H9 (cell line): ENCODE results near the gene BBX. TPM values are rescaled to one million over a fixed set of nuclear protein-coding genes. Genes with fewer than 3 reads are reported as not detected.

Experiments used
- DNase-seq: peaks from one replicate; pipeline ENCODE4 v3.0.0-alpha.2; 2017
- H2AFZ ChIP-seq: one replicate; pipeline ENCODE4 v1.6.1; 2013; ENCODE audit warnings: mild to moderate bottlenecking, low read length, control low read depth, moderate library complexity
- H2AK5ac ChIP-seq: 2 replicates; pipeline ENCODE4 v1.6.1; 2013; ENCODE audit warnings: low read length, control low read depth, mixed read lengths; ENCODE audit not compliant: insufficient read length
- H2BK120ac ChIP-seq: one replicate; pipeline ENCODE4 v1.6.1; 2013; ENCODE audit warnings: low read depth, mild to moderate bottlenecking, low read length, control low read depth, inconsistent platforms; ENCODE audit not compliant: poor library complexity, severe bottlenecking
- H2BK12ac ChIP-seq: 2 replicates; pipeline ENCODE4 v1.6.1; 2013; ENCODE audit warnings: low read length, control low read depth, mixed read lengths, low read depth; ENCODE audit not compliant: insufficient read length
- H2BK15ac ChIP-seq: 2 replicates; pipeline ENCODE4 v1.6.1; 2013; ENCODE audit warnings: low read depth, low read length, control low read depth
- H2BK20ac ChIP-seq: one replicate; pipeline ENCODE4 v1.6.1; 2013; ENCODE audit warnings: low read depth, mild to moderate bottlenecking, low read length, control low read depth, inconsistent platforms; ENCODE audit not compliant: poor library complexity, severe bottlenecking
- H2BK5ac ChIP-seq: 2 replicates; pipeline ENCODE4 v1.6.1; 2013; ENCODE audit warnings: low read length, control low read depth, mixed read lengths; ENCODE audit not compliant: insufficient read length
- H3K14ac ChIP-seq: 2 replicates; pipeline ENCODE4 v1.6.1; 2013; ENCODE audit warnings: low read length, control low read depth; ENCODE audit not compliant: insufficient read depth
- H3K18ac ChIP-seq: 2 replicates; pipeline ENCODE4 v1.6.1; 2013; ENCODE audit warnings: low read depth, mild to moderate bottlenecking, mixed read lengths, low read length, control low read depth; ENCODE audit not compliant: insufficient read length
- H3K23ac ChIP-seq: 2 replicates; pipeline ENCODE4 v1.6.1; 2013; ENCODE audit warnings: low read length, control low read depth, mixed read lengths, low read depth; ENCODE audit not compliant: insufficient read length
- H3K23me2 ChIP-seq: 2 replicates; pipeline ENCODE4 v1.6.1; 2013; ENCODE audit warnings: low read depth, mild to moderate bottlenecking, mixed read lengths, low read length, control low read depth; ENCODE audit not compliant: insufficient read length, poor library complexity, severe bottlenecking
- H3K27ac ChIP-seq: 2 replicates; pipeline ENCODE4 v1.5.1; 2013; ENCODE audit warnings: low read length, control low read depth, mixed read lengths, low read depth; ENCODE audit not compliant: insufficient read length
- H3K27me3 ChIP-seq: 2 replicates; pipeline ENCODE4 v1.6.1; 2013; ENCODE audit warnings: low read length, control low read depth, inconsistent platforms; ENCODE audit not compliant: insufficient read depth
- H3K4ac ChIP-seq: 2 replicates; pipeline ENCODE4 v1.6.1; 2013; ENCODE audit warnings: low read depth, mild to moderate bottlenecking, control low read depth, inconsistent platforms, low read length, moderate library complexity
- H3K4me1 ChIP-seq: 2 replicates; pipeline ENCODE4 v1.6.1; 2013; ENCODE audit warnings: low read length, control low read depth, inconsistent platforms; ENCODE audit not compliant: insufficient read depth
- H3K4me2 ChIP-seq: 2 replicates; pipeline ENCODE4 v1.6.1; 2013; ENCODE audit warnings: low read length, control low read depth, mixed read lengths; ENCODE audit not compliant: insufficient read length, insufficient read depth
- H3K56ac ChIP-seq: 2 replicates; pipeline ENCODE4 v1.6.1; 2013; ENCODE audit warnings: low read depth, mild to moderate bottlenecking, mixed read lengths, low read length, control low read depth; ENCODE audit not compliant: insufficient read length
- H3K79me1 ChIP-seq: 2 replicates; pipeline ENCODE4 v1.6.1; 2013; ENCODE audit warnings: low read depth, mild to moderate bottlenecking, moderate library complexity, low read length, control low read depth, inconsistent platforms; ENCODE audit not compliant: insufficient read depth, poor library complexity, severe bottlenecking
- H3K79me2 ChIP-seq: 2 replicates; pipeline ENCODE4 v1.6.1; 2013; ENCODE audit warnings: low read length, control low read depth, inconsistent platforms; ENCODE audit not compliant: insufficient read depth
- H3K9ac ChIP-seq: 2 replicates; pipeline ENCODE4 v1.6.1; 2013; ENCODE audit warnings: low read length, control low read depth, mixed read lengths; ENCODE audit not compliant: insufficient read length; ENCODE audit errors: extremely low read depth
- H3K9me3 ChIP-seq: one replicate; pipeline ENCODE4 v1.6.1; 2013; ENCODE audit warnings: low read depth, low read length, inconsistent platforms; ENCODE audit not compliant: control insufficient read depth
- H3T11ph ChIP-seq: one replicate; pipeline ENCODE4 v1.6.1; 2013; ENCODE audit warnings: mild to moderate bottlenecking, low read length, control low read depth, inconsistent platforms
- H4K20me1 ChIP-seq: one replicate; pipeline ENCODE4 v1.6.1; 2013; ENCODE audit not compliant: control insufficient read depth, insufficient read length, insufficient read depth
- H4K5ac ChIP-seq: 2 replicates; pipeline ENCODE4 v1.6.1; 2013; ENCODE audit warnings: low read depth, mild to moderate bottlenecking, mixed read lengths, low read length, control low read depth; ENCODE audit not compliant: insufficient read length
- H4K8ac ChIP-seq: replicated peaks from 2 replicates; pipeline ENCODE4 v1.6.1; 2013; ENCODE audit warnings: low read length, control low read depth, mixed read lengths, low read depth; ENCODE audit not compliant: insufficient read length
- H4K91ac ChIP-seq: 2 replicates; pipeline ENCODE4 v1.6.1; 2013; ENCODE audit warnings: low read depth, mild to moderate bottlenecking, moderate library complexity, mixed read lengths, low read length, control low read depth; ENCODE audit not compliant: insufficient read length
- H3K27ac Mint-ChIP-seq, 3 experiments: 2 replicates in 2 of 3; 3 replicates in 1 of 3; pipeline ENCODE4 v1.8.0; 2020 to 2021; ENCODE audit warnings: mixed read lengths in 3 of 3, mild to moderate bottlenecking in 1 of 3, moderate library complexity in 1 of 3
- H3K27me3 Mint-ChIP-seq: 2 replicates; pipeline ENCODE4 v1.8.0; 2021; ENCODE audit warnings: low read depth, mild to moderate bottlenecking, moderate library complexity, mixed read lengths
- H3K36me3 Mint-ChIP-seq, 3 experiments: 2 replicates in 2 of 3; 3 replicates in 1 of 3; pipeline ENCODE4 v1.8.0; 2020 to 2021; ENCODE audit warnings: low read depth in 3 of 3, mixed read lengths in 3 of 3; ENCODE audit not compliant: insufficient read depth in 1 of 3
- H3K4me1 Mint-ChIP-seq, 2 experiments: 2 replicates each; pipeline ENCODE4 v1.8.0; 2020; ENCODE audit warnings: mixed read lengths in 2 of 2
- H3K4me3 Mint-ChIP-seq, 2 experiments: 2 replicates in 1 of 2; 3 replicates in 1 of 2; pipeline ENCODE4 v1.8.0; 2020 to 2021; ENCODE audit warnings: mild to moderate bottlenecking in 2 of 2, mixed read lengths in 2 of 2, moderate library complexity in 1 of 2
- H3K9me3 Mint-ChIP-seq, 2 experiments: 2 replicates in 1 of 2; 3 replicates in 1 of 2; pipeline ENCODE4 v1.8.0; 2020; ENCODE audit warnings: mild to moderate bottlenecking in 2 of 2, mixed read lengths in 2 of 2, moderate library complexity in 1 of 2
- WGBS: extraction: QIAGEN DNeasy Blood & Tissue Kit; methylation state at CpG from one replicate; pipeline ENCODE4 v1.1.7; 2013; ENCODE audit warnings: missing lambda C conversion rate, low lambda C conversion rate, mixed read lengths; ENCODE audit not compliant: insufficient read length; ENCODE audit errors: extremely low coverage; 5-methylcytosine and 5-hydroxymethylcytosine counted together
- total RNA-seq: library from RNA; stranded (reverse); gene quantifications from 2 replicates; pipeline ENCODE4 v1.2.1, GENCODE V29; 2021
- TF ChIP-seq, protein P1 (sequence below): fragments of 200-600 bp; sonication (generic); conservative IDR thresholded peaks from 3 replicates; pipeline ENCODE4 v1.8.0; 2021; ENCODE audit warnings: antibody characterized with exemption, mild to moderate bottlenecking

BBX gene
- total RNA-seq, 1 experiment from 2014 or later, result 34.8 TPM

DNA sequence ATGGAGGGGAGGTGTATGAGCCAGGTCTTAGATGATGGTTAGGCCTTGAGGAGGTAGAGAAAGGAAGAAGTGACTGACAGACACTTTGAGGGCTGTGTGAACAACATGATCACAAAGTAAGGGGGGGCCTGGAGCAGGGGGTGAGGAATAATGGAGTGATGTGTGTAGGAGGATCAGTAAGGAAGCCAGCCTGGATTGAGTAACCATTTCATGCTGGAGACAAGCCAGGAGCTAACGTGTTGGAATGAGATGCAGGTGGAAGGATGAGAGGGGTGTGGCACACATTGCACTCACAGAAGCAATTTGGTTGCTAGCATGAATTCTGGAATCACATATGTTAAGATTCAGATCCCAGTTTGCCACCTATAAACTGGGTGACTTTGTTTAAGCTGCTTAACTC lies 65.5 kb downstream of the BBX start:
- Histone ChIP-seq H3K27ac (no peak overlapping the region), H3K27me3 (no peaks in the 10 kb centered on the region), H3K56ac (no peak overlapping the region), H2AK5ac (no peak overlapping the region), H2BK20ac (no peak overlapping the region), H4K5ac (no peak overlapping the region), H2BK12ac (no peak overlapping the region), H3K9ac (no peak overlapping the region), H3K4me1 (no peaks in the 10 kb centered on the region), H2AFZ (no peak overlapping the region), H3T11ph (no peak overlapping the region), H2BK15ac (no peak overlapping the region), H3K9me3 (no peaks in the 10 kb centered on the region), H3K23me2 (no peaks in the 10 kb centered on the region), H4K91ac (no peak overlapping the region), H4K20me1 (no peaks in the 10 kb centered on the region), H3K18ac (no peak overlapping the region), H4K8ac (no peak overlapping the region), H3K79me2 (no peaks in the 10 kb centered on the region), H3K4me2 (no peak overlapping the region), H3K14ac (no peak overlapping the region), H2BK5ac (no peak overlapping the region), H2BK120ac (no peak overlapping the region), H3K23ac (no peak overlapping the region), H3K4ac (no peak overlapping the region), H3K79me1 (no peaks in the 10 kb centered on the region)
- TF ChIP-seq, protein P1, sequence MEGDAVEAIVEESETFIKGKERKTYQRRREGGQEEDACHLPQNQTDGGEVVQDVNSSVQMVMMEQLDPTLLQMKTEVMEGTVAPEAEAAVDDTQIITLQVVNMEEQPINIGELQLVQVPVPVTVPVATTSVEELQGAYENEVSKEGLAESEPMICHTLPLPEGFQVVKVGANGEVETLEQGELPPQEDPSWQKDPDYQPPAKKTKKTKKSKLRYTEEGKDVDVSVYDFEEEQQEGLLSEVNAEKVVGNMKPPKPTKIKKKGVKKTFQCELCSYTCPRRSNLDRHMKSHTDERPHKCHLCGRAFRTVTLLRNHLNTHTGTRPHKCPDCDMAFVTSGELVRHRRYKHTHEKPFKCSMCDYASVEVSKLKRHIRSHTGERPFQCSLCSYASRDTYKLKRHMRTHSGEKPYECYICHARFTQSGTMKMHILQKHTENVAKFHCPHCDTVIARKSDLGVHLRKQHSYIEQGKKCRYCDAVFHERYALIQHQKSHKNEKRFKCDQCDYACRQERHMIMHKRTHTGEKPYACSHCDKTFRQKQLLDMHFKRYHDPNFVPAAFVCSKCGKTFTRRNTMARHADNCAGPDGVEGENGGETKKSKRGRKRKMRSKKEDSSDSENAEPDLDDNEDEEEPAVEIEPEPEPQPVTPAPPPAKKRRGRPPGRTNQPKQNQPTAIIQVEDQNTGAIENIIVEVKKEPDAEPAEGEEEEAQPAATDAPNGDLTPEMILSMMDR, result no peak
- Mint-ChIP-seq H3K4me3 (no peak overlapping the region), H3K27me3 (no peaks in the 10 kb centered on the region), H3K36me3 (peaks cover 0 to 2% (median 0%) of the 10 kb centered on the region in 3 experiments; a peak in 3 of 7 replicates), H3K27ac (no peak overlapping the region; a peak in 1 of 7 replicates), H3K4me1 (peaks cover 0 to 2% of the 10 kb centered on the region in 2 experiments; a peak in 2 of 4 replicates), H3K9me3 (no peaks in the 10 kb centered on the region)
- no peak for DNase-seq
- no CpG with 5 or more reads among the region's 1 CpG for WGBS
